ENCODE measurements around the gene PER2. TPM values are rescaled to one million over a fixed set of nuclear protein-coding genes. Genes with fewer than 3 reads are reported as not detected.

Gene PER2
- total and polyA plus RNA-seq, 12 donors = 1.3 to 11.4 (median 4.8) TPM

DNA sequence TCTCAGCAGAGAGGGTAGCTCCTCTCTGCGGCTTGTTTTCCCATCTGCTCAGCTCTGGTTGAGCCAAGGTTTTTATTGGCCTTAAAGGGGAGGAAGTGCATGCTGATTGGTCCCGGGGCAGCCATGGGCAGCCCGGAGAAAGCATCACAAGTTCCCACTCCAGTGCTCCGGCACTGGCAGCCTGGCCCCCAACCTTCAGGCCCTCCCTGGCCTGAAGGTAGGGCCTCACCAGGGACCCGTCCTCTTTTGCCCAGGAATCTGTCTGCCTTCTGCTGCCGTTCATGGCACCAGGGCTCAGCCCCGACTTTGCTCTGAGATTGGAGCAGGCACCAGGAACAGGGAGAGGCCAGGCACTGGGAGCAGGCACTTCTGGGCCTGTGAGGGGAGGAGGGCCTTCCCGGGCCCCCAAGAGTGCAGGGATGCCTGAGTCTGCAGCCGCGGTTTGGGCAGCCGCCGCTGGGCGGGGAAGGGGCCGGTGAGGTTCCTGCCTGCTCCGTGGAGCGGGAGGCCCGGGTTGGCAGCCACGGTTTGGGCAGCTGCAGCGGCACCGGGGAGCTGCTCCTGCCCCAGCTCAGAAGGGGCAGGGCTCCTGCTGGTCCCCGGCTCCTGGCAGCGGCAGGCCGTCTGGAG is 67.4 kb downstream of the PER2 start:
- Histone ChIP-seq H3K4me1 (replicated peaks in 1 of 2) (no peaks in the 10 kb centered on the region), H3K4me3 (no peak overlapping the region), H3K36me3 (replicated peaks in 1 of 2) (no peaks in the 10 kb centered on the region), H3K27ac (no peak overlapping the region), H3K27me3 (no peaks in the 10 kb centered on the region), H3K9me3 (replicated peaks in 1 of 3) (no peaks in the 10 kb centered on the region)
- intact Hi-C loops (cut with DNase I) = no loop called here
- no peak for DNase-seq
- WGBS, 4 donors = 75 to 84% (median 83%) methylated on average over 5 to 23 of the region's 23 CpGs
- no peak for TF ChIP-seq POLR2A (IDR thresholded peaks at IDR 0.05)
- TF ChIP-seq, protein P1, sequence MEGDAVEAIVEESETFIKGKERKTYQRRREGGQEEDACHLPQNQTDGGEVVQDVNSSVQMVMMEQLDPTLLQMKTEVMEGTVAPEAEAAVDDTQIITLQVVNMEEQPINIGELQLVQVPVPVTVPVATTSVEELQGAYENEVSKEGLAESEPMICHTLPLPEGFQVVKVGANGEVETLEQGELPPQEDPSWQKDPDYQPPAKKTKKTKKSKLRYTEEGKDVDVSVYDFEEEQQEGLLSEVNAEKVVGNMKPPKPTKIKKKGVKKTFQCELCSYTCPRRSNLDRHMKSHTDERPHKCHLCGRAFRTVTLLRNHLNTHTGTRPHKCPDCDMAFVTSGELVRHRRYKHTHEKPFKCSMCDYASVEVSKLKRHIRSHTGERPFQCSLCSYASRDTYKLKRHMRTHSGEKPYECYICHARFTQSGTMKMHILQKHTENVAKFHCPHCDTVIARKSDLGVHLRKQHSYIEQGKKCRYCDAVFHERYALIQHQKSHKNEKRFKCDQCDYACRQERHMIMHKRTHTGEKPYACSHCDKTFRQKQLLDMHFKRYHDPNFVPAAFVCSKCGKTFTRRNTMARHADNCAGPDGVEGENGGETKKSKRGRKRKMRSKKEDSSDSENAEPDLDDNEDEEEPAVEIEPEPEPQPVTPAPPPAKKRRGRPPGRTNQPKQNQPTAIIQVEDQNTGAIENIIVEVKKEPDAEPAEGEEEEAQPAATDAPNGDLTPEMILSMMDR (IDR thresholded peaks at IDR 0.05) = no peak

DNA sequence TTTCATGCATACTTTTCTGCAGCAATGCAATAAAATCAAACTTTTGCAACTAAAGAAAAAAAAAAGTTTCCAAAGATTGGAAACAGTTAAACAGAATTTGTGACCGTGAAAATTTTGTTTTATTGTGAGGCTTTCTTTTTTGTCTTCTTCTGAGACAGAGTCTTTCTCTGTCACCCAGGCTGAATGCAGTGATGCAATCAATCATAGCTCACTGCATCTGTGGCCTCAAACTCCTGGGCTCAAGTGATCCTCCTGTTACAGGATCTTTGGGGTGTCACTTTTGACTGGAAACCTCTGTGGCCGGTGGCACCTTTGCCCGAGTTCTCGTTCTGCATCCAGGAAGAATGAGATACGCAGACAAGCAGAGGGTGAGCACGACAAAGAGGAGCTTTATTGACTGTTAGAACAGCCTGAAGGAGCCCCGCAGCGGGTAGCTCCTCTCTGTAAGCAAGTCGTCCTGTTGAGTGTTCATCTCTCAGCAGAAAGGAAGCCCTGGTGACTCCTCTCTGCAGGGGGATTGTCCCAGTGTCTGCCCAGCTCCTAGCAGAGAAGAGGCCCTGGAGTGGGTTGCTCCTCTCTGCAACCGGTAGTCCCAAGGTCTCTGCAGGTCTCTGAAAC is 68.0 kb downstream of the PER2 start:
- no peak overlapping the region for H3K4me3 ChIP-seq
- no peaks in the 10 kb centered on the region for H3K36me3 ChIP-seq (replicated peaks in 1 of 2)
- H3K9me3 ChIP-seq (replicated peaks in 1 of 3) = no peaks in the 10 kb centered on the region
- intact Hi-C loops (cut with DNase I) = no loop called here
- no peaks in the 10 kb centered on the region for H3K4me1 ChIP-seq (replicated peaks in 1 of 2)
- no peak overlapping the region for H3K27ac ChIP-seq
- no peak for TF ChIP-seq POLR2A (IDR thresholded peaks at IDR 0.05)
- TF ChIP-seq, protein P1 (IDR thresholded peaks at IDR 0.05) = no peak
- no peak for DNase-seq
- WGBS, 4 donors = 70 to 84% (median 78%) methylated on average over 9 to 10 of the region's 10 CpGs
- H3K27me3 ChIP-seq = no peaks in the 10 kb centered on the region

DNA sequence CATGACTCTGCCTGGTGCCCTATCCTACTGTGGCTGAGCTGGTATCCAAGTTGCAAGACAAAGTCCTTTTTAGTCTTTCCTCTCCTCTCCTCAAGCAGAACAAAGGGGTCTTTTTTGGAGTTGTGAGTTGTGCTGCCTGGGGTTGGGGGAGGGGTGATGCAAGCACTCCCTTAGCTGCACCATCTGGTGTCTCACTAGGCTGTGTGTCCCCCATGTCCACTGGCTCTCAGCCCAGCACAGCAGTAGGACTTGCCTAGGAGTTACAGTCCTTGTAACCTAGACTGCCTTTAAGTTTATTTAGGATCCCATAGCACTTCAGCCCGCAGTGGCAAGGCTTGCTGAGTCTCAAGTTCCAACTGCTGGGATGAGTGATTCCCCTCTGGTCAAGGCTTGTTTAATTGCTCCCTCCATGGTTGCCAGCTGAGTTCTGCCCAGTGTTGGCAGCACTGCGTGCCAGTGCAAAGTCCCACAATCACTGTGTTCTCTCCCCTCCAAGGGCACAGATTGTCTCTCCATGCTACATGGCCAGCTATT is 71.7 kb downstream of the PER2 start:
- intact Hi-C loops (cut with DNase I) = no loop called here
- H3K4me1 ChIP-seq (replicated peaks in 1 of 2) = no peaks in the 10 kb centered on the region
- H3K4me3 ChIP-seq = no peak overlapping the region
- 94 to 100% (median 97%) methylated on average over 1 to 2 of the region's 2 CpGs for WGBS, 4 donors
- H3K27me3 ChIP-seq = no peaks in the 10 kb centered on the region
- no peak for TF ChIP-seq POLR2A (IDR thresholded peaks at IDR 0.05)
- TF ChIP-seq, protein P1 (IDR thresholded peaks at IDR 0.05) = no peak
- H3K27ac ChIP-seq = no peak overlapping the region
- H3K36me3 ChIP-seq (replicated peaks in 1 of 2) = no peaks in the 10 kb centered on the region
- H3K9me3 ChIP-seq (replicated peaks in 1 of 3) = no peaks in the 10 kb centered on the region
- no peak for DNase-seq

DNA sequence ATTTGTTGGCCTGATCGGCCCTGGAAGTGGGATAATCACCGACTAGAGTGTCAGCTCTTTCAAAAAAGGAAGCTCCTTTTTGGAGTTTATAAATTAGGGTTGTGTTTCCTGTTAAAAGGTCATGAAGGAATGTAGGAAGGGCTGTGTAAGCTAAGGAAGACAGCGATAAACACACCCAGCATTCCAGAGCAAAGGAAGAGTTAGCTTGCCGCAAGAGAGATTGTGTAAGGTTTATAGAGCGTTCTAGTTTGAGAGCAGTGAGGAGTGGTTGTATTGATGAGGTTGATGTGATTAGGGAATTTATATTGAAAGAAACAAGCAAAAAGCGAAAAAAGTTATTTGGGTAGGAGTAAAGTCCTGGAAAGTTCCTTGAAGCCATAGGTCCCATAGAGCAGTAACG is 81.4 kb downstream of the PER2 start:
- 71 to 78% (median 75%) methylated on average over 7 of the region's 7 CpGs for WGBS, 4 donors
- H3K4me3 ChIP-seq = no peak overlapping the region
- H3K4me1 ChIP-seq (replicated peaks in 1 of 2) = peaks cover 7 to 12% of the 10 kb centered on the region in 2 donors
- H3K36me3 ChIP-seq (replicated peaks in 1 of 2) = no peaks in the 10 kb centered on the region
- intact Hi-C loops (cut with DNase I) = no loop called here
- TF ChIP-seq, protein P1 (IDR thresholded peaks at IDR 0.05) = no peak
- TF ChIP-seq POLR2A (IDR thresholded peaks at IDR 0.05) = no peak
- no peak overlapping the region for H3K27ac ChIP-seq
- no peaks in the 10 kb centered on the region for H3K27me3 ChIP-seq
- no peak for DNase-seq
- H3K9me3 ChIP-seq (replicated peaks in 1 of 3) = no peaks in the 10 kb centered on the region
